IPS-20b (cell line): ENCODE data around the gene KLB.
"Not testable (repeated sequence)": the region's sequence is repeated elsewhere in the genome, so short reads cannot be mapped to it uniquely, and the experiment has no call there.

Experiments
- H3K27ac ChIP-seq: one replicate; pipeline ENCODE4 v1.5.1; 2013; ENCODE audit warnings: low read length
- H3K27me3 ChIP-seq: 2 replicates; pipeline ENCODE4 v1.6.1; 2013; ENCODE audit warnings: mild to moderate bottlenecking, low read length, inconsistent platforms; ENCODE audit not compliant: insufficient read depth
- H3K36me3 ChIP-seq: 2 replicates; pipeline ENCODE4 v1.6.1; 2013; ENCODE audit warnings: low read depth, mild to moderate bottlenecking, inconsistent platforms, low read length, moderate library complexity; ENCODE audit not compliant: insufficient read depth
- H3K4me1 ChIP-seq: 2 replicates; pipeline ENCODE4 v1.6.1; 2013; ENCODE audit warnings: mild to moderate bottlenecking, control low read depth, inconsistent platforms, low read length, moderate library complexity; ENCODE audit not compliant: insufficient read depth
- H3K4me3 ChIP-seq: 2 replicates; pipeline ENCODE4 v1.5.1; 2013; ENCODE audit warnings: mild to moderate bottlenecking, low read length, inconsistent platforms
- H3K9ac ChIP-seq: 2 replicates; pipeline ENCODE4 v1.6.1; 2013; ENCODE audit warnings: low read depth, mild to moderate bottlenecking, inconsistent platforms, low read length, moderate library complexity
- H3K9me3 ChIP-seq: 2 replicates; pipeline ENCODE4 v1.6.1; 2013; ENCODE audit warnings: mild to moderate bottlenecking, low read depth, low read length, inconsistent platforms; ENCODE audit not compliant: insufficient read depth

Gene KLB

DNA sequence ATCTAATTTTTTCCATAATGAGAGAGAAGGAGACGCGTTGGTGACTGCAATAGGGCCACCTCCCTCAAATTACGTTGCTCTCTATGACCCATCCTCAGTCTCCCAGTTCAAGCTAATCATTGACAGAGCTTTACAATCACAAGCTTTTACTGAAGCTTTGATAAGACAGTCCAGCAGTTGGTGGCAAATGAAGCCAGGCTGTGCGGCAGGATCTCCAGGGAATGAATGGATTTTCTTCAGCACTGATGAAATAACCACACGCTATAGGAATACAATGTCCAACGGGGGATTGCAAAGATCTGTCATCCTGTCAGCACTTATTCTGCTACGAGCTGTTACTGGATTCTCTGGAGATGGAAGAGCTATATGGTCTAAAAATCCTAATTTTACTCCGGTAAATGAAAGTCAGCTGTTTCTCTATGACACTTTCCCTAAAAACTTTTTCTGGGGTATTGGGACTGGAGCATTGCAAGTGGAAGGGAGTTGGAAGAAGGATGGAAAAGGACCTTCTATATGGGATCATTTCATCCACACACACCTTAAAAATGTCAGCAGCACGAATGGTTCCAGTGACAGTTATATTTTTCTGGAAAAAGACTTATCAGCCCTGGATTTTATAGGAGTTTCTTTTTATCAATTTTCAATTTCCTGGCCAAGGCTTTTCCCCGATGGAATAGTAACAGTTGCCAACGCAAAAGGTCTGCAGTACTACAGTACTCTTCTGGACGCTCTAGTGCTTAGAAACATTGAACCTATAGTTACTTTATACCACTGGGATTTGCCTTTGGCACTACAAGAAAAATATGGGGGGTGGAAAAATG, at the start of gene KLB:
KLB (plus strand) TSS at position 168 of the 821 bp plus-strand sequence; CDS start at position 188, 20 bp downstream.
- H3K36me3 ChIP-seq, result no peaks in the 10 kb centered on the region
- H3K27me3 ChIP-seq, result no peaks in the 10 kb centered on the region
- H3K4me1 ChIP-seq, result no peaks in the 10 kb centered on the region
- H3K9me3 ChIP-seq, result no peaks in the 10 kb centered on the region
- no peak within 1 kb of the TSS for H3K27ac ChIP-seq
- H3K9ac ChIP-seq, result no peak within 1 kb of the TSS
- no peak within 1 kb of the TSS for H3K4me3 ChIP-seq

DNA sequence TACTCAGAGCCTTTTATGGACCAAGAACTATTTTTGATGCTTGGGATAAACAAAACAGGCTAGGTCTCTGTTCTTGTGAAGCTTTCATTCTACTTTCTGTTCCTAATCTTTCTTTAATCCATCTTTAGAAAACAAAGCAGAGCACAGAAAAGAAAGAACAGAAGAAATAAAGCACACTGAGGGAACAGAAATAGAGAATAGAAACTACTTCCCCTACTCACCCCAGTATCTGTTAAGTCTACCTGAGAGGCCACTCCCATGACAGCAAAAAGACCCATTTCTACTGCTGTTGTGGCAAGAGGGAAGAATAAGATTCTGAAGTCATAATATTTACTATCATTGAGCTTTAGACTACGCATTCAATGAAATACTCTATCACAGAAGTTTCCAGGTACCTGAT, 49.7 kb upstream of the KLB start:
- H3K27me3 ChIP-seq, result no peaks in the 10 kb centered on the region
- H3K9ac ChIP-seq, result no peak overlapping the region
- no peaks in the 10 kb centered on the region for H3K36me3 ChIP-seq
- no peak overlapping the region for H3K4me3 ChIP-seq
- H3K27ac ChIP-seq, result no peak overlapping the region
- no peaks in the 10 kb centered on the region for H3K9me3 ChIP-seq
- no peaks in the 10 kb centered on the region for H3K4me1 ChIP-seq

DNA sequence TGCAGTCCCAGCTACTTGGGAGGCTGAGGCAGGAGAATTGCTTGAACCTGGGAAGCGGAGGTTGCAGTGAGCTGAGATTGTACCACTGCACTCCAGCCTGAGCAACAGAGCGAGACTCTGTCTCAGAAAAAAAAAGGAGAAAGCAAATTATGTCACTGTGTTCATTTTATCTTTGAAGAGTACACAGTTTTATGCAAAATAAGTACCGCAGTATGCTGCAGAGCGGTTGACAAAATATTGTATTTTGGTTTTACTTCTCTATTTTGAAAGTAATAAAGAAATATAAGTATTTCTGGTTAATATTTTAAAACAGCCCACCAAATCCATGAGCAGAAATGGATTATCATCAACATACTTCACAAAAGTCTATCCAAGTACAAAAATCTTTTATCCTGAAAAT, 46.1 kb upstream of the KLB start:
- H3K36me3 ChIP-seq, H3K27me3 ChIP-seq, H3K9ac ChIP-seq, H3K4me3 ChIP-seq, H3K4me1 ChIP-seq, H3K9me3 ChIP-seq, H3K27ac ChIP-seq: not testable (repeated sequence)

DNA sequence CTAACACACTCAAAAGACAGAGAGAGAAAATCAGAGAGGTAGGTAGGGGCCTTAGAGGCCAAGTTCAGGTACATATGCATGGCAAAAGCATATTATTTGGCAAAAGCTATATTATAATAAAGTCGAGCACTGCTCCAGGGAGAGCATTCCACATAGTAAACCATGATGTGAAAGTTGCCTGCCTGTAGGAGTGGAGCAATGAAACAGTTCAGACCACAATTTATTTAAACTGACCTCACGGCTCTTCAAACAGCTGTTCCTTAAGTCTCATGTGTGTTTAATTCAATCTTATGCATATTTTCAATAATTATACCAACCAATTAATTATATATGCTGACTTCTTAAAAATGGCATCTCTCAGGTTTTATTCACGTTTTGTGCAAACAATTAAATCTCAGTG, 43.9 kb upstream of the KLB start:
- Histone ChIP-seq H3K27ac (no peak overlapping the region), H3K4me3 (no peak overlapping the region), H3K27me3 (peaks cover 15% of the 10 kb centered on the region), H3K4me1 (peaks cover 3% of the 10 kb centered on the region; the same call in 1 of the 2 replicates), H3K9me3 (no peaks in the 10 kb centered on the region), H3K36me3 (no peaks in the 10 kb centered on the region), H3K9ac (no peak overlapping the region)

DNA sequence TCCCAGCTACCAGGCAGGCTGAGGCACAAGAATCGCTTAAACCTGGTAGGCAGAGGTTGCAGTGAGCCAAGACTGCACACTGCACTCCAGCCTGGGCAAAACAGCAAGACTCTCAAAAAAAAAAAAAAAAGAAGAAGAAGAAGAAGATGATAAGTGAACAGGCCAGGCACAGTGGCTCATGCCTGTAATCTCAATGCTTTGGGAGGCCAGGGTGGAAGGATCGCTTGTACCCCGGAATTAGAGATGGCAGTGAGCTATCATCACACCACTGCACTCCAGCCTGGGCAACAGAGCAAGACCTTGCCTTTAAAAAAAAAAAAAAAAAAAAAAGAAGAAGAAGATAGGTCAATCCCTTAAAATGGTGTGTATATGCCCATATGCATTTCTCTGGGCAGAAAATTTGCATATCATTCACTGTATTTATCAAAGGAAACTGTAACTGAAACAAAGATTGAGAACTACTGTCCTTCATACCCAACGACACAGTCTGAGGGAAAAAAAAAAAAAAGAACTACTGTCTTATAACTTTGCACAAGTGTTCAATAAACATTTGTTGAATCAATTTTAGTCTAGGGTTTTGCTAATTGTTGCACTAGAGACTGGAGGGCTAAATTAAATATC, 42.8 kb upstream of the KLB start:
- no peak overlapping the region for H3K9ac ChIP-seq
- no peak overlapping the region for H3K27ac ChIP-seq
- H3K4me1 ChIP-seq, result peaks cover 3% of the 10 kb centered on the region; the same call in 1 of the 2 replicates
- H3K36me3 ChIP-seq, result no peaks in the 10 kb centered on the region
- H3K27me3 ChIP-seq, result peaks cover 17% of the 10 kb centered on the region
- H3K4me3 ChIP-seq, result no peak overlapping the region
- H3K9me3 ChIP-seq, result no peaks in the 10 kb centered on the region

DNA sequence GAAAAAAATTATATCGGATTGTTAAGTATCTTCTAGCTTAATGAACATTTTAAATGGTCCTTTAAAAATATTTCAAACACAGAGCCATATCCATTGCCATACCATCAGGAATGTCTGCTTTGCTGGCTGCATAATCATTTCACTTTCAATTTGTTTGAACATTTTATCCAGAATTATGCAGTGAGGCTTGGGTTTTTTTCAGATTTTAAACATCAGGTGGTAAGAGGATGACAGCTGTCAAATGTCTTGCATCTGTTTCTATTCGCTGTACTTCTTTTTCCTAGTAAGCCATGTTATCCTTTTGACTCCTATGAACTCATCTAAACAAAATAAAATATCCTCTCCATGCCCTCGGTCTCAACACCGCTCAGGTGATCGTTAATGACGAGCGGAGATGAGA, 41.4 kb upstream of the KLB start:
- H3K9ac ChIP-seq, result peak overlapping the region; percentile 92
- no peaks in the 10 kb centered on the region for H3K9me3 ChIP-seq
- H3K27me3 ChIP-seq, result peaks cover 17% of the 10 kb centered on the region
- peak overlapping the region; percentile 87 for H3K4me3 ChIP-seq
- peaks cover 3% of the 10 kb centered on the region; the same call in 1 of the 2 replicates for H3K4me1 ChIP-seq
- peak overlapping the region; percentile 89 for H3K27ac ChIP-seq
- no peaks in the 10 kb centered on the region for H3K36me3 ChIP-seq

DNA sequence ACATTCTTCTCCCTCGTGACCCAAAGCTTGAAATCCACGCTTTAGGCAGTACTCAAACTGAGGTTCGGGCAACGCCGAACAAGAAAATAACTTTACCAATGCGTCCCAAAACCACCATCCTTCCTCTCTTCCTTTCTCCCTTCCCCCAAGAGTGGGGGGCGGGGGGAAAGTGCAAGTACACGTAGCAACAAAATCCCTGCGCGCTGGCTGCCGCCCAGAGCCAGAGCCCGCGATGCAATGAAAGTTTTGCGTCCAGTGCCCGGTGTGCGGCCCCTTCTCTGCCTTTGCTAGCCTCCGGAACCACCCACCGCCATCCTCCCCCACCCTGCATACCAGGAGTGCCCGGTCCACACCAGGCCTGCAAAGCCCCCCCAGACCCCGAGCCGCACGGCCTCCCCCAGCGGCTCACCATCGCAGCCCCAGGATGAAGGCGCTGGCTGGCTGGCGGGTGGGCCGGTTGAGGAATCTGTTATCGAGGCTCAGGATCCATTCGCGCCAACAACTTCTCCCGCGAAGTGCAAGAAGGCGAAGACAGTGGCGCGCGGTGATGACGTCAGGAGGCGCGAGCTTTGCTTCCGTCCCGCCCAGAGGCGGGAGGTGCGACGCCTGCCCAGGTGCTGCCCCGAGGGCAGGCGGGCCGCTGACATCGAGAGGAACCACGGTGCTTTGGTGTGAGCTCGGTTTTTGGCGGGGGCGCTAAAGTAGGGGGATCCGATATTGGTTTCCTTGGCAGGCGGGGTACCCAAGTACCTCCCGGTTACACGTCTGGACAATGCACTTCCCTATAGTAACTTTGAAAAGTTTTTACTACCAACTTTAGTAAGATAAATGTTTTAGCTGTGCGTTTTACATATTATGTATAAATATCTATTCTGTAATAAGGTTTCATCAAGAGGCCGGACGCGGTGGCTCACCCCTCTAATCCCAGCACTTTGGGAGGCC, 40.6 kb upstream of the KLB start, which contains the start of gene RFC1:
RFC1 (minus strand) TSS at position 533 of the 942 bp plus-strand sequence; CDS start at position 412, 121 bp downstream.
- H3K4me3 ChIP-seq, result peak within 1 kb of the TSS; percentile 87
- H3K4me1 ChIP-seq, result peaks cover 3% of the 10 kb centered on the region; the same call in 1 of the 2 replicates
- peak within 1 kb of the TSS; percentile 92 for H3K9ac ChIP-seq
- no peaks in the 10 kb centered on the region for H3K36me3 ChIP-seq
- H3K9me3 ChIP-seq, result peaks cover 5% of the 10 kb centered on the region; the same call in 1 of the 2 replicates
- peaks cover 17% of the 10 kb centered on the region for H3K27me3 ChIP-seq
- peak within 1 kb of the TSS; percentile 89 for H3K27ac ChIP-seq

DNA sequence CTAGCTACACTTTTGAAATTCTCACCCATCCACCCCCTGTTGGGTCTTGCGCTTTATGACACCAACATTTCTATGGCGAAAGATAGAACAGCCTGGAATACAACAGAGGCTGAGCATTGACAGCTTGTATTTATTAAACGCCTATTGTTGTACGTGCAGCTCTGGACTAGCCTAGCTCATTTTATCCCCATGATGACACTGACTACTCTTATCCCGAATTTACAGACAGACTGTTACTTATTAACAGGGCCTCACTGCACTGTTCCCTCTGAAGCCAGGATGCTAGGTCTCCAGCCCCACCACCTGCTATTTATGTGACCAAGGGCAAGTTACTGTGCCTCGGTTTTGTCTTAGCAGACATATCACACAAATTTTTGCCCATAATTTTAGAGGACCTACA, 39.6 kb upstream of the KLB start:
- Histone ChIP-seq H3K27ac (no peak overlapping the region), H3K27me3 (peaks cover 17% of the 10 kb centered on the region), H3K4me3 (no peak overlapping the region), H3K36me3 (no peaks in the 10 kb centered on the region), H3K9ac (no peak overlapping the region), H3K9me3 (peaks cover 14% of the 10 kb centered on the region; the same call in 1 of the 2 replicates), H3K4me1 (peaks cover 3% of the 10 kb centered on the region; the same call in 1 of the 2 replicates)

DNA sequence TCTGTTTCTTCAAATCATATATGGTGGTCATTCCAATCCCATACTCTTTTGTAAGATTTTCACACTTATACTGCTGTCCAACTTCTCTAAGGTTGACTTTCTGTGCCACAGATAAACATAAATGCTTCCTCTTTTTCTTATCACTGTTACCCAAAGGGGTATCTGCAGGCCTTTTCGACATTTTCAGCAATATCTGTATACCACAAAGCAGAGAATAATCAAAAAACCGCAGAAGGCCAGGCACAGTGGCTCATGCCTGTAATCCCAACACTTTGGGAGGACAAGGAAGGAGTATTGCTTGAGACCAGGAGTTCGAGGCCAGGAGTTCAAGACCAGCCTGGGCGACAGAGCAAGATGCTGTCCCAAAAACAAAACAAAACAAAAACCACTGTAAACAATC, 37.4 kb upstream of the KLB start:
- H3K36me3 ChIP-seq, result no peaks in the 10 kb centered on the region
- H3K27me3 ChIP-seq, result peaks cover 17% of the 10 kb centered on the region
- peaks cover 3% of the 10 kb centered on the region; the same call in 1 of the 2 replicates for H3K4me1 ChIP-seq
- H3K4me3 ChIP-seq, result no peak overlapping the region
- H3K9ac ChIP-seq, result no peak overlapping the region
- no peak overlapping the region for H3K27ac ChIP-seq
- peaks cover 17% of the 10 kb centered on the region; the same call in 1 of the 2 replicates for H3K9me3 ChIP-seq

DNA sequence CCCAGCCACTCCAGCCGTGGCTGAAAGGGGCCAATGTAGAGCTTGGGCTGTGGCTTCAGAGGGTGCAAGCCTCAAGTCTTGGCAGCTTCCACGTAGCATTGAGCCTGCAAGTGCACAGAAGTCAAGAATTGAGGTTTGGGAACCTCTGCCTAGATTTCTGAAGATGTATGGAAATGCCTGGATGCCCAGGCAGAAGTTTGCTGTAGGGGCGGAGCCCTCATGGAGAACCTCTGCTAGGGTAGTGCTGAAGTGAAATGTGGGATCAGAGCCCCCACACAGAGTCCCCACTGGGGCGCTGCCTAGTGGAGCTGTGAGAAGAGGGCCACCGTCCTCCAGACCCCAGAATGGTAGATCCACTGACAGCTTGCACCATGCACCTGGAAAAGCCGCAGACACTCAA, 35.5 kb upstream of the KLB start:
- Histone ChIP-seq H3K27me3 (peaks cover 17% of the 10 kb centered on the region), H3K9me3 (peaks cover 17% of the 10 kb centered on the region; the same call in 1 of the 2 replicates)
- not testable (repeated sequence) for H3K36me3 ChIP-seq, H3K4me3 ChIP-seq, H3K27ac ChIP-seq, H3K4me1 ChIP-seq, H3K9ac ChIP-seq

DNA sequence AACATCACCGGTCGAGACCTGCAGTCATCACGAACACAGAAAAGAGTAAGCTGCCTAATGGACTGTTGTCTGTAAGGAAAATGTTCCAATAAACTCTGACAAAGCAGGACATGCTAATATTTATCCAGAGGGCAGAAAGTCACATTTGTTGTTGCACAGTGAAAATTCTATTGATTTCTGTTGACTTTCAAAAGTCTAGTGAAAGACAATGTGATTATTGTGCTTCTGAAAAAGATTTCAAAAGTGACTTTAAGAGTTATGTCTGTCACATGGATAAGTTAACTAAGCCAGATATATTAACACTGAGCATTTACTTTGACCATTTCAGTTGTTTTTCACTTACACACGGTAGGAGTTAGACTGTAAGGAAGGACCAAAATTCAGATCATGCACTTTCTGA, 31.3 kb upstream of the KLB start:
- H3K9me3 ChIP-seq, result peaks cover 17% of the 10 kb centered on the region; the same call in 1 of the 2 replicates
- H3K4me1 ChIP-seq, result no peaks in the 10 kb centered on the region
- H3K9ac ChIP-seq, result no peak overlapping the region
- no peaks in the 10 kb centered on the region for H3K36me3 ChIP-seq
- H3K27me3 ChIP-seq, result no peaks in the 10 kb centered on the region
- H3K27ac ChIP-seq, result no peak overlapping the region
- no peak overlapping the region for H3K4me3 ChIP-seq
